Hematopoietic multipotent progenitor cell (in vitro differentiated cells): ENCODE measurements around the gene NEU4. TPM values are rescaled to one million over a fixed set of nuclear protein-coding genes. Genes with fewer than 3 reads are reported as not detected.

Experiments used
- DNase-seq, 3 donors: peaks; one replicate each; pipeline ENCODE4 v3.0.0-alpha.2; 2011 to 2015; ENCODE audit warnings: low read depth in 2 of 3, low spot score in 2 of 3
- total RNA-seq: library from RNA; depleted of rRNA; stranded (reverse); fragments of >200 nt; gene quantifications from one replicate; pipeline ENCODE4 v1.2.3, GENCODE V29; 2012

The NEU4 gene
- total RNA-seq, 1 donor, result 9.2 TPM

DNA sequence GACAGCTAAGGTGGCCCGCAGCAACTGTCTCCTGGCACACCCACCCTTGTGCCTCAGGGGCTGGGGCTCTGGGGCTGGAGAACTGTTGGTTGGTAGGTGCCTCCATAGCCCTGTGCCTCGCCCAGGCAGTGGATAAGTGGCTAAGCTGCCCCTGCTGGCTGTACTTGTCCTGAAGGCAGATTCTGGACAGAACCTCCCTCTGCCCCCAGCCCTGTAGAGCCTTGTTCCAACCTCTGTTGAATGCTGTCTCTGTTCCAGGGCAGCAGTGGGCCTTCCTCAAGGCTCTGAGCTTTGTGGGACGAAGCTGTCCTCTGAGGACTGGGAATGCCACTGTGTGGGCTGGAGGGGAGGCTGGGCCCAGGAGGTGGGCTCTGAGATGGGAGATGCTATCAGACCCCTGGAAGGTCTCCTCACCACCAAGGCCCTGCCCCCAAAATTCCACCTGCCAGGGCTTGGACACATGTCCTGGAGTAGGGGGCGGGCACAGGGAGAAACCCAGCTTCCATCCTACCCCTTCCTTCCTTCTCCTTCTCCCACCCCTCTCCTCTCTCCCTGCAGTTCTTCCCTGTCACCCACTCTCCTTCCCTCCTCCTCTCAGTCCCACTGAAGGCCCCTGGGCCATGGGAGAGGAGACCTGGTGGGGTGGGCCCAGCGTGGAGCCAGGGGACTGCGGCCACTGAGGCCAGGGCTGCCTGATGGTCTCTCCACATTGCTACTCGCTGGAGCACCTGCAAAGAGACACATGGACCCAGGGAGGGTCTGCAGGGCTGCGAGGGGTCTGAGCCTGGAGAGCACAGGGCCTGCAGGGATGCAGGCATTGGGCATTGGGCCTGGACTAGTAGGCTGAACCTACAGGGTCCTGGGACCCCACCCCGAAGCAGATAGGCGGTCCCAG, 51.4 kb downstream of the NEU4 start:
- DNase-seq, result no peak

DNA sequence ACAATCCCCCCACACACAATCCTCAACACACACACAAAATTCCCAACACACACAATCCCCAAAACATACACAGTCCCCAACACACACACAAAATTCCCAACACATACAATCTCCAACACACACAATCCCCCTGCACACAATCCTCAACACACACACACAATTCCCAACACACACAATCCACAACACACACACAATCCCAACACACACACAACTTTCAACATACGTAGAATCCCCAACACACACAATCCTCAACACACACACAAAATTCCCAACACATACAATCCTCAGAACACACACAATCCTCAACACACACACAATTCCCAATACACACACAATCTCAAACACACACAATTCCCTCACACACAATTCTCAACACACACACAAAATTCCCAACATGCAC, 52.3 kb downstream of the NEU4 start:
- no peak for DNase-seq

DNA sequence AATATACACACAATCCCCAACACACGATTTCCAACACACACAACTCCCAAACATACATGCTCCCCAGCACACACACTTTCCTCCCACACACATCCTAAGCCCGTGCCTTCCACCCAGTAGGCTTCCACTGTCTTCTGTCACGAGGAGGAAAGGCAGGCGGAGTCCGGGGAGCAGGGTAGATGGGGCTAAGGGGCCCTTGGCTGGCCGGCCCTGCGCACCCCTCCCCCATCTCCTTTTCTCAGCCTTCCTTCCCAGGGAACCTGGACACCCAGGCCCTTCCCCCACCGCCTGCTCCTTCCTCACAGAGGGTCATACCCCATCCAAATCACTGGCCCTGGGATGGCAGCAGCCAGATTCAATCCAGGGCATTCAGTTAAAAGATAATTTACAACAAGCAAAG, 53.1 kb downstream of the NEU4 start:
- DNase-seq, result no peak

DNA sequence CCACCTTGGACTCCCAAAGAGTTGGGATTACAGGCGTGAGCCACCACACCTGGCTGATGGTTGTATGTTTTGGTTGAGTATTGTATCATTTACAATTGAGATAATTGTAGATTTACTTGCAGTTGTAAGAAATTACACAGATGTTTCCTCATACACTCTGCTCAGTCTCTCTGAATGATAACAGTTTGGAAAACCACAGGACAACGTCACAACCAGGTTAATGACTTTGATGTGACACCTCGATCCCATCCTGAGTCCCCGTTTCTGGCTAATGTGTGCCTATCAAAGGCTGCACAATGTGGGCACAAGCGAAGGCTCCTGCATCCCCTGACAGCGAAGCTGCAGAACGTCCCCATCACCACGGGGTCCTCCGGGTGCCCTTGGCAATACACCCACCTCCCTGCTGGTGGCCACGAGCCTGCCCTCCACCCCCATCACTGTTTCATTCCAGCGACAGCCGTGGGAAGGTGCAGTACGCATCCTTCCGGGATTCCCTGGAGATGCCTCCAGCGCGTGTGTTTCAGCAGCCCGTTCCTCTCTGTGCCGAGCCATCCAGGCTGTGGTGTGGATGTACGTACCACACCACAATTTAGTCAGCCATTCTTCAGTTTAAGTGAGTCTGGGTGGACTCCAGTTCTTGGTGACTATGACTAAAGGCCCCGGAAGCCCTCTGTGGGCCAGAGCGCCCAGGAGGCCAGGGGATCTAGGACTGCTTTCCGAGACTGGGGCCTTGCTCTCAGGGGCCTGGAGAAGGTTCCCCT, 54.0 kb downstream of the NEU4 start:
- no peak for DNase-seq

DNA sequence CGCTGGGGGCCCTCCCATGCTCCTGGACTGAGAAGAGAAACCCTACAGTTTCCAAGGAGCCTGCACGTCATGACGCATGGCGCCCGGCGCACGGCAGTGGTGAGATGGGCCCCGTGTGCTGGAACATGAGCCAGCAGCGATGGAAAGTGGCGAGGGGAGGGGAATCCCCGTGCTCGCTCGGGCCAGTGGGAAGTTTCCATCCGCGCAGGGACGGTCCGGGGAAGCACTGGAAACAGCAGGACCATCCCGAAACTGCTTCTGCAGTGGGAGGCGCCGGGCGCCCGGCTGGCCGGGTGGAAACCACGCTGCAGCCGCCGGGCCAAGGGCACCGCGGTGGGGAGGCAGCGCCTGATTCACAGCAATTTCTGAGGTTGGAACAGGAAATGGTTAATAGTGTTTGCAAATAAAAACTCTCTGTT, 54.6 kb downstream of the NEU4 start:
- DNase-seq, result peak in 1 of 3 donors; percentile 39

DNA sequence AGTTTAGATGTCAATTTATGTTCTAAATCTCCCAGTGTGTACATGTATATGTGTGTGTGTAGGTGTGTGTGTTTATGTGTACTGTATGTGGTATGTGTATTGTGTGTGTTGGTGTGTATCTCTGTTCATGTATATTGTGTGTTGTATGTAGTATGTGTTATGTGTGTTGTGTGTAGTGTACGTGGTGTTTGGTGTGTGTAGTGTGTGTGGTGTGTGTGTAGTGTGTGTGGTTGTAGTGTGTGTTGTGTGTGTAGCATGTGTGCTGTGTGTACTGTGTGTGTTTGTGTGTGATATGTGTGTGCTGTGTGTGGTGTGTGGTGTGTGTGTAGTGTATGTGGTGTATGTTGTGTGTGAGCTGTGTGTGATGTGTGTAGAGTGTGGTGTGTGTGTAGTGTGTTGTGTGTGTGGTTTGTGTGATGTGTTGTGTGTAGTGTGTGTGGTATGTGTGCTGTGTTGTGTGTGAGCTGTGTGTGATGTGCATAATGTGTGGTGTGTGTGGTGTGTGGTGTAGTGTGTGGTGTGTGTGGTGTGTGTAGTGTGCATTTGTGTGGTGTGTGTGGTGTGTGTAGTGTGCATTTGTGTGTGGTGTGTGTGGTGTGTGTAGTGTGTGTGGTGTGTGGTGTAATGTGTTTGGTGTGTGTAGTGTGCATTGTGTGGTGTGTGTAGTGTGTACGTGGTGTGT, 55.3 kb downstream of the NEU4 start:
- no peak for DNase-seq

DNA sequence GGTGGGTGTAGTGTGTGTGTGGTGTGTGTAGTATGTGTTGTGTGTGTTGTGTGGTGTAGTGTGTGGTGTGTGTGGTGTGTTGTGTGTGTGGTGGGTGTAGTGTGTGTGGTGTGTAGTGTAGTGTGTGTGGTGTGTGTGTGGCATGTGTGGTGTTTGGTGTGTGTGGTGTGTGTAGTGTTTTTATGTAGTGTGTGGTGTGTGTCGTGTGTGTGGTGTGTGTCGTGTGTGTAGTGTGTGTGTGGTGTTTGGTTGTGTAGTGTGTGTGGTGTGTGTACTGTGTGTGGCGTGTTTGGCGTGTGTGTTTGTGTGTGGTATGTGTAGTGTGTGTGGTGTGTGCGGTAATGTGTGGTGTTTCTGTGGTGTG, 55.8 kb downstream of the NEU4 start:
- no peak for DNase-seq

DNA sequence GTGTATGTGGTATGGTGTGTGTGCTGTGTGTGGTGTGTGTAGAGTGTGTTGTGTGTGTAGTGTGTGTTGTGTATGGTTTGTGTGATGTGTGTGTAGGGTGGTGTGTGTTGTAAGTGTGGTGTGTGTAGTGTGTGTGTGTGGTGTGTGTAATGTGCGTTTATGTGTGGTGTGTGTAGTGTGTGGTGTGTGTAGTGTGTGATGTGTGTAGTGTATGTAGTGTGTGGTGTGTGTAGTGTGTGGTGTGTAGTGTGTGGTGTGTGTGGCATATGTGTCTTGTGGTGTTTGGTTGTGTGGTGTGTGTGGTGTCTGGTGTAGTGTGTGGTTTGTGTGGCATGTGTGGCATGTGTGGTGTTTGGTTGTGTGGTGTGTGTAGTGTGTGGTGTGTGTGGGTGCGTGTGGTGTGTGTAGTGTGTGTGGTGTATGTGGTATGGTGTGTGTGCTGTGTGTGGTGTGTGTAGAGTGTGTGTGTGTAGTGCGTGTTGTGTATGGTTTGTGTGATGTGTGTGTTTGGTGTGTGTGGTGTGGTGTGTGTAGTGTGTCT, 56.5 kb downstream of the NEU4 start:
- no peak for DNase-seq

DNA sequence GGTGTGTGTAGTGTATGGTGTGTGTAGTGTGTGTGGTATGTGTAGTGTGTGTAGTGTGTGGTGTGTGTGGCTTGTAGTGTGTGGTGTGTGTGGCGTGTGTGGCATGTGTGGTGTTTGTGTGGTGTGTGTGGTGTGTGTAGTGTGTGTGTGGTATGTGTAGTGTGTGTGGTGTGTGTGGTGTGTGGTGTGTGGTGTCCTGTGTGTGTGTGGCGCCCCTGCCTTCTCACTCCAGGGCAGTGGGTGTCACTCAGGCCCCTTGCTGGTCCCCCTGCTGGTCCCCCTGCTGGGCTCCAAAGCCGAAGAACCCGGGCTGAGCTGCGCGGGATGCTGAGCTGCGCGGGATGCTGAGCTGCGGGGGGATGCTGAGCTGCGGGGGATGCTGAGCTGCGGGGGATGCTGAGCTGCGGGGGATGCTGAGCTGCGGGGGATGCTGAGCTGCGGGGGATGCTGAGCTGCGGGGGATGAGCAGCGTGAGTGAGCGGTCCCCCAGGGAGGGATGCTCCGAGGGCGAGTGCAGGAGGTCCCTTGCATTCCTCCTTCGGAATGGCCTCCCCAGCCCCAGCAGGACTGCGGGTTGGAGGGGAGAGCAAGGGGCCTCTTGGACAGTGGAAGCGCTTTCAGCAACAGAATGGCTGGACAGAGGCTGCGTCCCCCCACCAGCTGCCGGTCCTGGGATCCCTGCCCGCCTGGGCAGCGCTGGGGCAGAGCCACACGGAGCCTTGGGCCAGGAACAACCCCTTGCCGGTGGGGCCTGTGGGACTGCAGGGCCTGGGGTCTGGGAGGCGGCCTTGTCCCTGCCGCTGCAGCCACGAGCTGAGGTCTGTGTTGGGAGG, 57.2 kb downstream of the NEU4 start:
- peak in 1 of 3 donors; percentile 51 for DNase-seq

Other genes starting within 250 kb of the NEU4 start
- 49.8 TPM for gene THAP4, start 172.0 kb upstream of the NEU4 start, total RNA-seq
- 93.2 TPM for gene ATG4B, start 171.5 kb upstream of the NEU4 start, total RNA-seq
- gene DTYMK, start 122.4 kb upstream of the NEU4 start, total RNA-seq, result 10.0 TPM
- gene ING5, start 107.2 kb upstream of the NEU4 start, total RNA-seq, result 43.9 TPM
- 29.1 TPM for gene D2HGDH, start 74.6 kb upstream of the NEU4 start, total RNA-seq
- gene GAL3ST2, start 32.4 kb upstream of the NEU4 start, total RNA-seq, result 3.8 TPM
- 0.27 TPM for gene PDCD1, start 49.7 kb downstream of the NEU4 start, total RNA-seq
- 1.1 TPM for gene RTP5, start 60.5 kb downstream of the NEU4 start, total RNA-seq